ENCODE measurements around the gene CROT.

GRCh38 chr7:87395442-87396020 is 50.1 kb downstream of the CROT start:
- TF ChIP-seq NR3C1 (IDR thresholded peaks at IDR 0.05) (no peak), CTCF (IDR thresholded peaks at IDR 0.05) (no peak), REST (IDR thresholded peaks at IDR 0.05) (no peak), MAZ (IDR thresholded peaks at IDR 0.05; ENCODE audit: borderline replicate concordance, low read depth, low read length) (no peak), EP300 (IDR thresholded peaks at IDR 0.05) (no peak), ZFP36 (IDR thresholded peaks at IDR 0.05; ENCODE audit: borderline replicate concordance, partially characterized antibody) (no peak), MYC (IDR thresholded peaks at IDR 0.05; ENCODE audit: borderline replicate concordance, low read length) (no peak), CEBPB (IDR thresholded peaks at IDR 0.05) (no peak)
